KG1 (cell line): Measurements from ENCODE around the gene RNASE1.
"Not testable (repeated sequence)": the region's sequence is repeated elsewhere in the genome, so short reads cannot be mapped to it uniquely, and the experiment has no call there.

Experiments used
- DNase-seq: peaks from one replicate; lab custom pipeline; 2025; lab: John Stamatoyannopoulos, UW

Gene RNASE1

GRCh38 chr14:20772650-20773049, 30.0 kb downstream of the RNASE1 start:
- DNase-seq, result no peak

DNA sequence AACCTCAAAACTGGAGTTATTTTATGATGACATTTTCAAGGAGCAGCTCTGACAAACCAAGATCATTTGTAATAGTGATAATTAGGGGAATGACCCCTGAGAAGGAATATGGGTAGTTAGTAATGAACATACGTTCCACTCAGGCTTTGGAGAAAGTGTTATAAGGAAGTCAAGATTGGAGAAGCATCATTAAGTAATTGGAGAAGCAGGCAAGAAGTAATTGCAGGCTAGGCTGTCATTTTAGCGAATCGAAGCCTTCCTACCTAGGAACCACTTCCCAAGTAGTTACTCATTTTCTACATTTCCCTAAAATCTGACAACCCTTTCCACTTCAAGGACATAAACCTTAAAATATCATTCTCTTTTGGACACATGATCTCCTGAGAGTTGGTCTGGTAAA, 33.2 kb downstream of the RNASE1 start:
- no peak for DNase-seq

DNA sequence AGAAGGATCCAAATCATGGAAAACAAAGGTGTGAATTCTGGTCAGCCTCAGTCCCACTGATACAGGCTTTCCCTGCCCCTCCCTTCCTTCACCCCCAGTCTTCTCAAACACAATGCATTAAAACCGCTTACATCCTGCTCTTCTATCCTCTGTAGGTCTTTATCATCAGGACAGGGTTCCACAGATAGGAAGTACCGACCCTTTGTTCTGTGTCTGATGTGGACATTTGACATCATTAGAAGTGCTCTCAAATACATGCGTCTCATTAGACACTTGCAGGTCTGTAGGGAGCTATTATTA, 34.1 kb downstream of the RNASE1 start:
- no peak for DNase-seq

DNA sequence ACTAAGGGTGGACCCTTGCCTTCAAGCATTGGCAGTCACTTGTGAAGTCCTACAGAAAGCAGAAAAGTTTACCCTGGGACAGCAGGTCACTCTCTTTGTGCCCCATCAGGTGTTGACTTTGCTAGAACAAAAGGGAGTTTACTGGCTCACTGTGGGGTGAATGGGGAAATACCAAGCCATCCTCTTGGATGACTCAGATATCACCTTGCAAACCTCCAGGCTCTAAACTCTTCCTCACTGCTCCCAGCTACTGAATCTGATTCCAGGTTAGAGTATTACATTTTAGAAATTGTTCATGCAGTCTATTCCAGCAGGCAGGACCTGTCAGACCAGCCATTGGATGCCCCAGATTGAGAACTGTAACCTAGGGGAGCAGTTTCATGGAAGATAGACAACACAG, 41.7 kb downstream of the RNASE1 start:
- DNase-seq, result no peak

- DNase-seq, result not testable (repeated sequence)
Measured at GRCh38 chr14:20759465-20759864, 43.2 kb downstream of the RNASE1 start.

DNA sequence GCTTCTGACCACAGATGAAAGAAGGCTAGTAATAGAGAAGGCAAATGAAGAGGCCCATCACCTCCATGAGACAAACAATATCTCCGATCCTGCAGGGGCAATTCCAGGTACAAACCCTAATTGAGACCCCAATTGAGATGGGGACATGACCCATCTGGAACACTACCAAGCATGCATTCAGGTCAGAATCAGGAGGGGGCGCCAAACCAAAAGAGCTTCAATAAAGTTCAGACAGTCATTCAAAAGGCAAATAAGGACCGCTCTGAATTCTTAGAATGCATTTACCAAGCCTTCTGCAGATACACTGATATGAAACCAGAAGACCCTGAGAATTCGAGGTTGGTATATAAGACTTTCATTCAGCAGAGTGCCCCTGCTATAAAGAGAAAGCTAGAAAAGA, 44.7 kb downstream of the RNASE1 start:
- peak; percentile 5 for DNase-seq

DNA sequence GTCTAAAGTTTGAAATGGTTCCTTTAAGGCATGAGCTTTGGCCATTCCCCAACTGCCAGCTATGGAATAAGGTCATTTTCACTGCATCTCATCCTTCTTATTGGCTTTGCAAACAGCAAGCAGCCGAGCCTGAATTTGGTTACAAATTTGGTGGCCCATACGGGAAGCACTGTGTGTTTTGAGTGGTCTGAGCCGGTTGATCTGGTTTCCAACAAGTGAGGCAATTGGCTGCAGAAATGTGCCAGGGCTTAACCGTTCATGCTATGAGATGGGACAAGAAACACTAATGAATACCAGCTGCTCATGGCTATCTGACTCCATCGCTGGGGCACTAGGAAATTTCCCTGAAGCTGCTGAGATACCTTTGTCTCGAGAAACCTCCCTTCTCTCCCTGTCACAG, 47.6 kb downstream of the RNASE1 start:
- DNase-seq, result no peak

DNA sequence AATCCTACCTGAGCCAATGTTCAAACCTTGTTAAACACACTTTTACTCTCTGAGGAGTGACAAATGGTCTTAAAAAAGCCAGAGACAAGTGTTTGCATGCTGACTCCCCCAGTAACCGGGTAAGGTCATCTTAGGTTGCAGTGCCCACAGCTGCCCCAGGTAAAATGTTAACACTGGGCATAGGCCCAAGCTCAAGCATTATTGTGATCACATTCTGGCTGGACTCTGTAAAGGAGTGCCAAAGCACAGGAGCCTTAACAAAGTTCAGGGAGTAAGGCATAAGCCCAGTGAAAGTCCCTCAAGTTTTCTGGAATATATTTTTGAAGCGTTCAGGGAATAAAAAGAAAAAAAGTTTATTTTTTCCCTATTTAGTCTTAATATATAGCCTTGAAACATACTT, 48.3 kb downstream of the RNASE1 start:
- no peak for DNase-seq

GRCh38 chr14:20751963-20752562, 50.6 kb downstream of the RNASE1 start:
- no peak for DNase-seq
